HG02759 (cell line): ENCODE data around the gene NT5DC1.
"Not testable (repeated sequence)": the region's sequence is repeated elsewhere in the genome, so short reads cannot be mapped to it uniquely, and the experiment has no call there.

Experiments used
- ATAC-seq: cut with Tn5 transposase; IDR thresholded peaks from one replicate; pipeline ENCODE4 v1.9.1; 2021; ENCODE audit warnings: mild to moderate bottlenecking, moderate library complexity; ENCODE audit not compliant: unreplicated experiment

Gene NT5DC1

DNA sequence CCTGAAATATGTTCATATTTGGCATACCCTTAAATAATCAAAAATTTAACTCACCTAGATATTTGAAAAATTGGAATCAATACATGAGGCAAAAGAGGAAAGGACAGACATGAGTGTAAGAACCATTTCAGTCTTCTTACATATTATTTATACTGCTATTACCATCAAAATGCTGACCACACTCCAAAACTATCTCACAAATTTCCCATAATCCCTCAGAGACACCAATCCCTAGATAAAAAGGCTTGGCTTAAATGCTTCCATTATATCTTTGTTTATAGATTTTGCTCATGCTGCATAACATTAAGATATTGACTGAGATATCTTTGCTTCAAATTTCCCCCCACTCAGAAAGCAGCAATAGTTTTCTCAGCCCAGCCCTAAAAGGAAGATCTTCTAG lies 11.7 kb upstream of the NT5DC1 start:
- no peak for ATAC-seq

- peak; percentile 58 for ATAC-seq
Measured at GRCh38 chr6:116090251-116090650, 10.4 kb upstream of the NT5DC1 start.

DNA sequence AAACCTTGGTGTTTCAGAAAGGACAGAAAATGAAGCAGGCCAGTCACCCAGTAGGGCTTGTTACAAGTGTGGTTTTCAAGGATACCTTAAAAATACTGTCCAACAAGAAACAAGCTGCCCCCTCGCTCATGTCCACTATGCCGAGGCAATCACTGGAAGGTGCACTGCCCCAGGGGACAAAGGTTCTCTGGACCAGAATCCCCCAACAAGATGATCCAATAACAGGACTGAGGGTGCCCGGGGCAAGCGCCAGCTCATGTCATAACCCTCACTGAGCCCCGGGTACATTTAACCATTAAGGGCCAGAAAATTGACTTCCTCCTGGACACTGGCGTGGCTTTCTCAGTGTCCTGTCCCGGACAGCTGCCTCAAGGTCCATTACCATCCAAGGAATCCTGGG lies 6.6 kb upstream of the NT5DC1 start:
- no peak for ATAC-seq

- ATAC-seq = not testable (repeated sequence)
Measured at GRCh38 chr6:116096048-116096759, 4.4 kb upstream of the NT5DC1 start.

- ATAC-seq = no peak
Measured at GRCh38 chr6:116096979-116097816, 3.5 kb upstream of the NT5DC1 start.

DNA sequence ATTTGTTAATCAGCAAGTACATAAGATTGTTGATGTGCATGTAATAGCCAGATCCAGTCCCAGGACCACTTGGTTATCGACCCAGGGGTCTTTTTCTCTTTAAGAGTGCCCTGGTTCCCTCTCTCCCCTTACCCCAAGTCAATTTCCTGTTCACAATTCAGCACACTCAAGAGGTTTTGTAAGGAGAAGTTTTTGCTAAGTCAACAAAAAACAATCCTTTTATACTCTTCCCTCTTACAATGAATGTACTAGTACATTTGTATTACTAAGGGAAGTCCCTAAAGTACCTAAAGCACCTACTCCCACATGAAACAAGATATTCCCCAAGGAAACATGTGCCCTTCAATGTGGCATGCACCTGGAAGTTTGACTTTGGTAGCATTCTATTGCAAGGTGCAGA lies 1.6 kb upstream of the NT5DC1 start:
- no peak for ATAC-seq

GRCh38 chr6:116101302-116101718 lies 657 bp downstream of the NT5DC1 start:
- no peak for ATAC-seq

DNA sequence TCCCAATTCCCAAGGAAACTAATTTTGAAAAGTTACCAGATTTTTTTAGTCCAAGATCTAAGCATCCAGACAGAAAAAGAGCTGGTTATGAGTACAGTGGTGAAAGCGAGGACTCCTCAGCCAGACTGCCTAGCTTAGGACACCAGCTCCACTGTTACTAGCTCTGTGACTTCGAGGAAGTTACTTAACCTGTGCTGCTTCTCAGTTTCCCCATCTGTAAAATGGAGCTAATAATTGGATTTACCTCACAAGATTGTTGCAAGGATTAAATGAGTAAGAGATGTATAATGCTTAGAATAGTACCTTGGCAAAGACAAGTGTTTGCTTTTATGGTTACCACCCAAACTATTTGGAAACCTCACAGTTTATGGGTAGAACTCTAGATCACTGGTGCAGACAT lies 1.1 kb downstream of the NT5DC1 start:
- no peak for ATAC-seq

GRCh38 chr6:116102873-116103272 lies 2.2 kb downstream of the NT5DC1 start:
- no peak for ATAC-seq

GRCh38 chr6:116104636-116105035 lies 4.0 kb downstream of the NT5DC1 start:
- ATAC-seq = no peak

GRCh38 chr6:116105247-116105646 lies 4.6 kb downstream of the NT5DC1 start:
- no peak for ATAC-seq

DNA sequence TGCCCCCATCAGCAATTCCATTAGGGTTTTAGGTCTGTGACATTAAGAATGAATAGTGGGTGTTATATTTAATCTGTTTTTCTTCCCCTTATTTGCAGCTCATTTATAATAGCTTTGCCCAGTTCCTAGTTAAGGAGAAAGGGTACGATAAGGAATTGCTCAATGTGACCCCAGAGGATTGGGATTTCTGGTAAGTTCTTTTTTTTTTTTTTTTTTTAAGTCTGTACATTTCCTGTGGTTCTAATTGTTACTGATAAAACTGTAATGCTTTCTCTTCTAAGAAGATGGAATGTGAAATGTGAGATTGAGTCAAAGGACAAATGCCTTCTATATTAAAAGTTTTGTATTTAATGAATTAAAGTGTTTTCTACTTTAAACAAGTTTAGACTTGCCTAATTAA lies 5.5 kb downstream of the NT5DC1 start:
- ATAC-seq = no peak

GRCh38 chr6:116108836-116109235 lies 8.2 kb downstream of the NT5DC1 start:
- ATAC-seq = no peak

- peak; percentile 84 for ATAC-seq
Measured at GRCh38 chr6:116111552-116112528, 11.2 kb downstream of the NT5DC1 start.

- no peak for ATAC-seq
Measured at GRCh38 chr6:116113386-116113785, 12.7 kb downstream of the NT5DC1 start.

GRCh38 chr6:116115781-116116180 lies 15.1 kb downstream of the NT5DC1 start:
- no peak for ATAC-seq

DNA sequence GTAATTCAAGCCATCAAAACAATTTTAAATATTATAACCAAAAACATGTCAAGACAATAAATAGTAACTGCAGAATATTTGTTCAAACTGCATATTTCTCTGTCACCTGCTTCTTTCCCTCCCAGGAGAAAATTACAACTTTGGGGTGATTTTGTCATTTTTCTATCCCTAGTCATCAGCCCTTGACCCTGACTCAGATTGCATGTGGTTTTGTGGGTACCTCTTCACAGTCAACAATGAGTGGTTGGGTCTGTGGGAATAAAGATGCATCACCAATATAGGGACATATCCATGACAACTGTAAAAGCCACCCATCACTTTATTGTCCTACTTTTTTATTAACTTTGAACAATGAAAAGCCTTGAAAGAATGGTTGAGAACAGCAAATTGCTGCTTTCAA lies 18.0 kb downstream of the NT5DC1 start:
- ATAC-seq = no peak

- ATAC-seq = no peak
Measured at GRCh38 chr6:116120430-116120829, 19.8 kb downstream of the NT5DC1 start.

DNA sequence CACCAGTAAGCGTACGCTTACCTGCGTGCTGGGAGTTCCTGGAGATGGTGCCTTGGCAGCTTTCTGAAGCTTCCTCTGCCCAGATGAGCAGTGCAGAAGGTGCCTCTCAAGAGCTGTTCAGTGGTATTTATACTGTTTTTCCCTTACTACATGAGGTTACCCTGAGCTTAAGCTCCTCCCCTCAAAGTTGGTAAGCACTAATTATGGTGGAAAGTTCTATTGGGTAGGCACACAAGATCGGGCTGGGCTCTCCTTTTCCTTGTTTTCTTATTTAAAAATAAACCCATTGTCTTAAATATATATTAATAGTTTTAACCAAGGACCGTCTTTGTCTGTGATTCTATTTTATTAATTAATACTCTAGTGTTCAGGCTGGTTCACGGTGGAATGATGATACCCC lies 25.4 kb downstream of the NT5DC1 start, which contains the start of gene COL10A1:
Gene COL10A1 (minus strand): TSS at position 101 of the 400 bp plus-strand sequence. CDS start 640 bp downstream, outside the sequence.
- no peak for ATAC-seq

DNA sequence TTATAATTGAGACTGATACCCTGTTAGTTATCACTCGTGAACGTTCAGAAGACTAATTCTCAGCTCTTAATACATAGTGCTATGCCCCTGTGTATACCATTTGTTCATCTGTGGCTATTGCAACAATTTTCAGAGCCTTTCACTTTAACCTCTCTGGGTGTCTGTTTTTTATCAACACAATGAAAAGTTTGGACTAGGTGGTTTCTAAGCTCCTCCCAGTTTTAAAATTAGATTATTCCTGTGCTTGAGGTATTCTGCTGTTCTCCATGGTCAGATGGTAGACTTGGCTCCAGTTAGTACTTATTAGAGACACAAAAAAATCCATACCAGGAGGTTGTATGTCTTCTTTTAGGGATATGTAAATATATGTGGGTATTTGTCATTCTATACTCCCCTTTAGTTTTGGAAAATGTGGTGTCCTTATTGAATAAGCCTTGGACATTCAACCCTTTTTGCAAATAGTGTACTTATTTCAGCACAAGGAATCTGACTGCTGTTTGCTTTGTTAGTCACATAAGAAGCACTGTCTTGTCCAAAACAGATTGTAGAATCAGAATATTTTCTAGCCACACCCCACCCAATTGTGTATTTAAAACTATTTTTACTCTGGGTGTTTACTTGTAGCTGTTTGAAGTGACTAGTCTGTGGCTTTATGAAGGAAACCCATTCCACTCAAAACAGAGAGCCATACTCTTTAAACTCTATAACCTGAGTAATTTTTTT lies 27.3 kb downstream of the NT5DC1 start:
- no peak for ATAC-seq
